Skin of body (tissue), 2 donors: ENCODE results near the gene RAB15. TPM values are rescaled to one million over a fixed set of nuclear protein-coding genes. Genes with fewer than 3 reads are reported as not detected.

Experiments used
- DNase-seq: peaks from one replicate; lab custom pipeline; 2025; lab: John Stamatoyannopoulos, UW
- total RNA-seq: library from RNA; depleted of rRNA; stranded (reverse); fragments of >200 nt; gene quantifications from one replicate; pipeline ENCODE4 v1.2.3, GENCODE V29; 2014

Gene RAB15
- 3.4 TPM for total RNA-seq

DNA sequence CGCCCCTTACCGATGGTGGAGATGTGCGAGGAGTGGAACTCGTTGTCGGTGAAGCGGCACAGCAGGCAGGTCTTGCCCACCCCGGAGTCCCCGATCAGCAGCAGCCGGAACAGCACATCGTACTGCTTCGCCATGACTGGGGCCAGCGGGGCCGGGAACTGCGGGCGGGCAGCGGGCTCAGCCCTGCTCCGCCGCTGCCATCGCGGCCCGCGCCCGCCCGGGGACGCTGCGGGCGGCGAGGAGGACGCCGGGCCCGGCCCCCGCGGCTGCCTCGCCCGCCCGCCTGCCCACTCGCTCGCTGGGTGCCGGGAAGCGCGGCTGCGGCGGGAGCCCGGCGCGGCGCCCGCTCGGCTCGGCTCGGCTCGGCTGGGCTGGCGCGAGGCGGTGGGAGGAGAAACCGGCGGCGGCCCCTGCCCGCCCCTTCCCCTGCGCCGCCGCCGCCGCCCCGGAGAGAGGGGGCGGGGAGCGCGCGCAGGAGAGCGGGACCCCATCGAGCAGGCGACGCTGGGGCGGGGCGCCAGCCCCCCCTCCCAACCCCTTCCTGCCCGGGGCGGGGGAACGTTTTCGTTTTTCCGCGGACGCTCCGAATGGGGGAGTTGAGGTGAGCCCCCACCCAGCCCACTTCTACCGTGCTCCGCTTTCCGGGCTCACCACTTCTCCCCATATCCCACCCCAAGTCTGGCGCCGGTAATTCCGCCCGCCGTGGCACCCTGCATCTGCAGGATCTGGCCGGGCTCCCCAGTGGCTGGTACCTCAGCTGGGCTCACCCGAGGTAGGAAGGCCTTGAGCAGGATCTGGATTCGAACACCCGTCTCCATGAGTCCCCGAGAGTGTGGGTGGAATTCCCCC is at the start of gene RAB15:
Gene RAB15, minus strand, starts transcription at position 394 of the 849 bp plus-strand sequence. Its CDS starts 260 bp downstream, at position 134.
- DNase-seq, result no peak

DNA sequence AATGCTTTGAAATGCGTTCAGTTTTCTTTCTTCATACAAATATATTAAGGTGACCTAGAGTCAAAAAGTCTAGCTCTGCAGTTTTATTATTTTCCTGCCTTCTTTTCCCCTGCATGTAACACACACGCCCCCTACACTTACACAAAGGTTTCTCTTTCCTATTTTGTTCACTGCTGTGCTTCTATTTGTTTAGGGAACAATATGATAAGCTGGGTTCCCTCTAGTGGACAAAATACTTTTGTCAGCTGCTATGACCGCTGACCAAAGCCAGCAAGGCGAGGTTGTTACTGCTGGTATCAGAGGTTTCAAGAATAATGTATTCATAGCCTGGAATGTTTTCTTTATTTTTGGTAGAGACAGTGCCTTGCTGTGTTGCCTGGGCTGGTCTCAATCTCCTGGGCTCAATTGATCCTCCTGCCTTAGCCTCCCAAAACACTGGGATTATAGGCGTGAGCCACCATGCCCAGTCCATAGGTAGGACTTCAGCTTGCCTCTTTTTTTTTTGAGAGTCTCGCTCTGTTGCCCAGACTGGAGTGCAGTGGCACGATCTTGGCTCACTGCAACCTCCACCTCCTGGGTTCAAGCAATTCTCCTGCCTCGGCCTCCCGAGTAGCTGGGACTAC is 47.9 kb upstream of the RAB15 start:
- peak; percentile 12 for DNase-seq

DNA sequence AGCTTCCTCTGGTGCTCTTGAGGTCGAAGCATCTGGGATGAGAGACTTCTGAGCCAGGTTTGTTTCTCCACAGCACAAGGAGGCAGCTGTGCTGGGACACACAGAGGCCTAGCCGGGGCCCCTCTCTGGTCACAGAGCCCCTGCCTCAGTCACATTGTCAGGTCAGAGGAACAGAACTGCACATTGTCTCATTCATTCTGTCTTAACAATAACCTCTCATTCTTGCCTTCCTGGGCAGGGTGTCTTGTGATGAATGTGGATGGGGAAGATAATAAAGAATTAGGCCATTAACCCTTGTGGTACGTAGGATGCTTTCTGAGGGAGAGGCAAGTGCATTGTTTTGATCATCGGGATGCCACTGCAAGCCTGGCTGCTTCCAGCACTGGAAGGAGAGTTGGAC is 44.3 kb upstream of the RAB15 start:
- no peak for DNase-seq

DNA sequence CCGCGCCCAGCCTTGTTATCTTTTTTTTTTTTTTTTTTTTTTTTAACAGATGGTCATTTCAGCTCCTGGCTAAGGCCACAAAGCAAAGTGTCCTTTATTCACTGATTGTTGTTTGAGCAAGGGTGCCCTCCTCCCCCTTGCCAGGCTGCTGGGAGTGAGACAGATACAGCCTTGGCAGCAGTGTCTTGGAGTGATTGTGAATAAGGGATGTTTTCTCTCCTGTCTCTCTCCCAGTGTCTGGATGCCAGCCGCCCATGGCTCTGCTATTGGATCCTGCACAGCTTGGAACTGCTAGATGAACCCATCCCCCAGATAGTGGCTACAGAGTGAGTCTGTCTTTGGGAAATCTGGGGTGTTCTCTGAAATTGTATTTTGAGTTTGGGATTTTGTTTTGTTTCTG is 43.3 kb upstream of the RAB15 start:
- no peak for DNase-seq

DNA sequence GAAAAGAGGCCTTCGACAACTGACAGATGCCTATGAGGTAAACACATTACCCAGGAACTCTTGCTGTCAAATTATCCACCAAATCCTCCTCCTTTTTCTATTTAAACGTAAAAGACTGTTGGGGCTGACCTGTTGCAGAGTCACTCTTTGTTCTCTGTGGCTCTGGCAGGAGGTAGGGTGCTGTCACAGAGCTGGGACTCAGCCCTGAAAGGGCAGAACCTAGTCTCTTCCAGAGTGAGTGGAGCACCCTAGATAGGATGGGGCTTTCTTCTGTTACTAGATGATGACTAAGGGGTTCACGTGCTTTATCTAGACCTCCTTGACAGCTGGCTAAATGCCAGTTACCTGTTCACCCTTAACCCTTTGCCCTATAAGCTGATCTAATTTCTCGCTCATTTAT is 40.2 kb upstream of the RAB15 start:
- DNase-seq, result no peak

DNA sequence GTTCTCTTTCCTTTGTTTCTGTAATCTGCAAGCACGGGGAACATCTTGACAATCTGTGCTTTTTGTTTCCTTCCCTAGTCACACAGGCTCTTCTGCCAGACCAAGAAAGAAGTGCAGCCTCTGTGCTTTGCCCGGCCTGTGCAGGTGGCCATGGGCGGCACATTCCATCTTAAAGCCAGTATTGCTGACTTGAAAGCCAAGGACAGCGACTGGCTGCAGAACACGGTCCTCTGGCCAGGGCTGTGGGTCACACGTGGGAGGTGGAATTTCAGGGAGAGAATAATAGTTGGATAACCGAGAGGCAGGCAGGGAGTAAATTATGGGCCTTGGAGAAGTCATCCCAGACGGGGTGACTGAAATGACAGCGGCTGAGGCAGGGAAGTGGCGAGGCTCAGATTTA is 39.4 kb upstream of the RAB15 start:
- DNase-seq, result no peak

DNA sequence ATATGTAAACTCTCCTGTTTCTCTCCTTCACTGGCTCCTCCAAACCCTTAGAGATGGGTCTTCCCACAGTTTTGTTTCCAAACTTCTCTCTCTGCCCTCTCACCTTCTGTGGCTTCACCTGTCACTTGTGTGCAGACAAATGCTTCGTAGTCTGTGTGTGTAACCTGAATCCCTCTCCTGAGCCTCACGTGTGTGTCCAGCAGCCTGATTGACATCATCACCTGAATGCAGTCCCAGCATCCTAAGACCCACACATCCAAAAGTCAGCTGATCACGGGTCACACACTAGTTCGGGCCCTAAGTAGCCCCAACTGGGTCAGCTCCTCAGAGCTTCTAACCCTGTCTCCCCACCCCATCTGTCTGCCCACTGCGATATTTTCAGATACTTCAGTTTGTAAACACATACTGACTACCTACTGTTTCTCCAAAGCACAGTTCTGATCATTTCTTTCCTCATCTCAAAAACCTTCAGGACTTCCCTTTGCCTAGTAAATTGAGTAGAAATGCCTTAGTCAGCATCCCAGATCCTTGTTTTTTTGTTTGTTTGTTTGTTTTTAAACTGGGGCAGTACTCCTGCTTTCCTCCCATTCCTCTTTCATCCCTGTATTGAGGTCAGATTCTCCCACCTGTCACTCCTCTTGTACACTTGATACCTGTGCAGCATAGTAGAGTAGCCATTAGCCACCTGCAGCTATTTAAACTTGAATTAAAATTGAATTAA is 38.2 kb upstream of the RAB15 start:
- no peak for DNase-seq

DNA sequence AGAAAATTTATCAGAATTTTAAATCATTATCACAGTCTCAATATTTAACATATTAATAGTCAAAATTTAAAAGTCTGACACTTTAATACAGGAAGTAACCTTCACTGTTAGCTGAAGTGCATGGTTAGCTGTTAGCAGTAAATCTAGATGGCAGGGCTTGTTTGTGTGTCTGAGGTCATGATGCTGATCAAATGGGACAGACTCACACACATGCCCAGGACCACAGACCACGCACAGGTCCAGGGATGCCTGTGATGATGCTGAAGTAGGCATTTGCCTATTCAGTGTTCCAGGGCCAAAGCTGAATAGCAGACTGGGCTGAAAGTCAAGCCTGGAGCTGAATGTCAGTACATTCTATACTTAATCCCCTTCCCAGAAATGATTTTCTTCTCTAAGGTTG is 35.1 kb upstream of the RAB15 start:
- DNase-seq, result no peak

DNA sequence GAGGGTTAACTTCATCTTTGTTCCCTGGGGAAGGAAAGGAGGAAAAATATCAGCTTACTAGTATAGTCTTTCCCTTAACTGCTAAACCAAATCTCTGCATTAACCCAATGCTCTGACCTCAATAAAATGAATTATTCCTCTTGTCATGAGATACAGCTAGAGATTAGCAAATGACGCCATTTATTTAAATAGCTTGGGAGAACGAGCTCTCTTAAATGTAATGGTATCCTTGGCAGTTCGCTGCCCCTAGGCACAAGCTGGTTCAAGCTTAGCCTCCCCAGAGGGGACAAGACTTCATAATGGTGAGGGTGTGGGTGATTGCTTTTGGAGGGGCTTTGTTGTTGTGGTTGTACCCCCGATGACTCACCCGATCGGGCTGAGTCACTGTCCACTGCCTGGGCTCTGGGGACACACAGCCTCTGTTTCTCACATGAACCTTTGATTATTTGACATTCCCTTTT is 34.2 kb upstream of the RAB15 start:
- DNase-seq, result no peak

DNA sequence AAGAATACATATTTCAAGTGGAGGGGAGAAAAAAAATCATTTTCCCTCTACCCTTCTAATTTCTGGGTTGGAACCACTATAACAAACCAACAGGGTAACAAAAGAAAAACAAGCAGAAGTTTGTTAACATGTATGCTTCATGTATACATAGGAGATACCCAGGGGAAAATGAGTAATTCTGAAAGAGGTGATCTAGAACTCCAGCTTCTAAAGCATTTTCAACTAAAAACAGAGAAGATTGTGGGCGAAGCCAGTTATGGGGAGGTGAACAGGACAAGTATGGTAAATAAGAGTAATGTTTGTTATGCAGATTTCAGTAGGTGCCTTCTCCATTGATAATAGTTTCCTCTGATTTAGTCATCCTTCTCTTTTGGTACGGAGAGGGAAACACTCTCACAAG is 31.3 kb upstream of the RAB15 start:
- no peak for DNase-seq

DNA sequence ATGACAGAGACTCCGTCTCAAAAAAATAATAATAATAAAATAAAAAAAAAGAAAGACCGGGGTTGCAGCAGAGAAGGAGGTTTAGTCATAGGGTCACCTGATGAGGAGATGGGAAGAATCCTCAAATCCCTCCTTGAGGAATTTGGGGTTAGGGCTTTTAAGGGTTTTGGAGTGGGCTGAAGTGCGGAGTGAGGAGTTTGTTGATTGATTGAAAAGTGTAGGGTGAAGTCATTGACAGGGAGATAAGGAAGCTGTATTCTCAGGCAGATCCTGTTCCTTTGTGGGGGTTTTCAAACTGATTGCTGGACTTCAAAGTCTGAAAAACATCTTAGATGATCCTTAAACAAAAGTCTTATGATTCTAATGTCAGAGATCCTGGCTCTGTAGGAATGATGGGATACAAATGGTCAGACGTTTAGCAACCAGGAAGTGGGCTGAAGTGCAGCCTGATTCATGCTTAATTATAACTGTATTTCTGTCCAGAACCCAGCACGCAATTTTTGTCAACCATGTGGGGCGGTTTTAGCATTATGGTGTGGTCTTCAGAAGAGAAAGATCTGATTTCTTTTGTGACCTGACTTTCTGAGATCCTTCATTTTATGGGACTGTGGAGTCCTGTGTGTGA is 30.6 kb upstream of the RAB15 start:
- no peak for DNase-seq

DNA sequence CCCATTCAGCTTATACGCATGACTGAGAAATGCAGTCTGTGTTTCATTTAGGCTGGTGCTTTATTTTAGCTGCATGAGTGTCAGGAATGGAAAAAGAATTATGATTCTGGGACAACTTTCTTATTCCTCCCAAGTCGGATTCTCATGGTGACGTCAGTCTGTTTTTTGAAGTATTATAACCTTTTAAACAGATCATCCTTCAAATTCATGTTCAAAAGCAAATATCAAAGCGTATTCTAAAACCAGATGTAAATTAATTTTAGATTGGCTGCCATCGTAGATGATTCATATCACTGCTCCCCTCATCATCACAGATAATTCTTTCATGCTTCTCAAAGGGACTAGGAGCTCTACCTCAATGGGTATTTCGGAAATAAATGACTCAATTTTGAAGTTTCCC is 29.6 kb upstream of the RAB15 start:
- no peak for DNase-seq

DNA sequence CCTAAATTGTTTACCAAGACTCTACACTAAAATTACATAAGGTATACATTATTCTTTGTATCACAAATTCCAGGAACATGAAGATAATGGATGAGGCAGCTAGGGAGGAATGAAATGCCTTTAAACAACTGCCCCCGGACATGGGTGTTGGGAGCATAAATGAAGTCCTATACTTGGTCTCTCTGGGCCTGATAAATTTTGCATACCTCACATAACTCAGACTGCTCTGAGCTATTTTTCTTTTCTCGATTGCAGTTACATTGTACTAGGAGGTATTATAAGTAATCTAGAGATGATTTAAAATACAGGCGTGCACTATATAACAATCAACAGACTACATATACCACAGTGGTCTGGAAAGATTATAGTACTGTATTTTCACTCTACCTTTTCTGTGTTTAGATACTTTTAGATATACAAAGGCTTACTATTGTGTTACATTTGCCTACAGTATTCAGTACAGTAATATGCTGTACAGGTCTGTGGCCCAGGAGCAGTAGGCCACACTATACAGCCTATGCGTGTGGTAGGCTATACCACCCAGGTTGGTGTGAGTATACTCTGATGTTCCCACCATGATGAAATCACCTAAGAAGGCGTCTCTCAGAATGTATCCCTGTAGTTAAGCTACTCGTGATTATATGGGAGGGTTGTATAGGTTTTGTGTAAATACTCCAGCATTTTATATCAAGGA is 28.9 kb upstream of the RAB15 start:
- no peak for DNase-seq

DNA sequence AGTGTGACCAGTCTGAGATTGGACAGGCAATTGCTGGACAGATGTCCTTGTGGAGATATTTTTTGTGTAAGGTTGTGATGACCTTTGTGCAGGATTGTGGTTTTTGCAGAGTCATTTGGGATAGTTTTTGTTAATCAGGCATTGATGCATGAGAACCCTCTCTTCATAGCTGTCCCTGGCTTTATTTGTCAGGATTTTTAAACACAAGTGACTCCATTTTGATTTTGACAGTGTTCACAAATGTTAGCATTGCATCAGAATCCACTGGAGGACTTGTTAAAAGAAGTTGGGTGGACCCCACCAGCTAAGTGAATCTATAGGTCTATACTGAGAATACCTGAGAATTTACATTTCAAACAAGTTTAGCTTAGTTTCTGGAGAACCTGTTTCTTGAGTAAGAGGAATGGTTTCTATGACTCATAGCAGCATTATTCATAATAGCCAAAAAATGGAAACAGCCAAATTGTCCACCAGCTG is 26.4 kb upstream of the RAB15 start:
- DNase-seq, result no peak

DNA sequence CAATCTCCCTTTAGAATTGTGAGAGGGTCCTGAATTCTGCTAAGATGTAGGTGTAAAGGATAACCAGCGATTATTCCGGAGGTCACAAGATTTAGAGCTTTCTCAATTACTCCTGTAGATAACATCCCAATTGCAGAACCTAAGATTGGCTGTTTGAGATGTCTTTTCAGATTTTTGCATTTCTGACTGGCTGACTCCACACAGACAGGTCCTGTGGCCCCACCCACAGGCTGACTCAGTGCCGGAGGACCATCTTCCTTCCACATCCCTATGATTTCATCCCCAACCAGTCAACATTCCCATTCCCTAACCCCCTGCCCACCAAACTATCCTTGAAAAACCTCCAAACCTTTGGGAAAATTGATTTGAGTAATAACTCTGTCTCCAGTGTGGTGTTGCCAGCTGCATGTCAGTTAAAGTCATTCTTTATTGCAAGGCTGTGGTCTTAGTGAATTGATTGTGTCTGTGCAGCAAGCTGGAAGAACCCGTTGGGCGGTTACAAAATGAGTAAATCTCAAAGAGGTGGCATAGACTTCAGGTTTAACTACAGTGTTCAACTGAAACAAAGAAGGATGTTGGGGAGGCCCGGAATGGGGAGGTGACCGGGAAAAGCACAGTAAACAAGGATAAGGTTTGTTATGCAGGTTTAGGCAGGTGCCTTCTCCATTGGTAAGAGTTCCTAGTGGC is 25.1 kb upstream of the RAB15 start:
- no peak for DNase-seq

DNA sequence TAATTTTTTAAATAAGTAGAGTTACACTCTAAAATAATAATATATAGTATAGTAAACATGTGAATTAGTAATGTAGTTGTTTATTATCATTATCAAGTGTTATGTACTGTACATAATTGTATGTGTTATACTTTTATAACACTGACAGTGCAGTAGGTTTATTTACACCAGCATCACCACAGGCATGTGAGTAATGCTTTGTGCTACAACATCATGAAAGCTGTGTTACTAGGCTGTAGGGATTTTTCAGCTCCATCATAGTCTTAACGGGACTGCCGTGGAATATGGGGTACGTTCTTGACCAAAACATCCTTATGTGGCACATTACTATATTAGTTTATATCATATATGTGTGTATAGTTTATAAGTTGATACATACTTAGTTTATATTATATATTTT is 23.2 kb upstream of the RAB15 start:
- DNase-seq, result no peak

DNA sequence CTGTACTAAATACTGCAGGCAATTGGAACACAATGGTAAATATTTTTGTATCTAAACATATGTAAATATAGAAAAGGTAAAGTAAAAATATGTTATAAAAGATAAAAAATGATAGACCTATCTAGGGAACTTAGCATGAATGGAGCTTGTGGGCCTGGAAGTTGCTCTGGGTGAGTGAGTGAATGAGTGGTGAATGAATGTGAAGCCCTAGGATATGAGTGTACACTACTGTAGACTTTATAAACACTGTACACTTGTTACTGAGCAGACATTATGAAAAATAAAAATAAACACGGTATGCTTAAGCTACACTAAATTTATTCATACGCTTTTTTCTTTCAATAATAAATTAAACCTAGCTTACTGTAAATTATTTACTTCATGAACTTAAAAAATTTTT is 22.4 kb upstream of the RAB15 start:
- no peak for DNase-seq

DNA sequence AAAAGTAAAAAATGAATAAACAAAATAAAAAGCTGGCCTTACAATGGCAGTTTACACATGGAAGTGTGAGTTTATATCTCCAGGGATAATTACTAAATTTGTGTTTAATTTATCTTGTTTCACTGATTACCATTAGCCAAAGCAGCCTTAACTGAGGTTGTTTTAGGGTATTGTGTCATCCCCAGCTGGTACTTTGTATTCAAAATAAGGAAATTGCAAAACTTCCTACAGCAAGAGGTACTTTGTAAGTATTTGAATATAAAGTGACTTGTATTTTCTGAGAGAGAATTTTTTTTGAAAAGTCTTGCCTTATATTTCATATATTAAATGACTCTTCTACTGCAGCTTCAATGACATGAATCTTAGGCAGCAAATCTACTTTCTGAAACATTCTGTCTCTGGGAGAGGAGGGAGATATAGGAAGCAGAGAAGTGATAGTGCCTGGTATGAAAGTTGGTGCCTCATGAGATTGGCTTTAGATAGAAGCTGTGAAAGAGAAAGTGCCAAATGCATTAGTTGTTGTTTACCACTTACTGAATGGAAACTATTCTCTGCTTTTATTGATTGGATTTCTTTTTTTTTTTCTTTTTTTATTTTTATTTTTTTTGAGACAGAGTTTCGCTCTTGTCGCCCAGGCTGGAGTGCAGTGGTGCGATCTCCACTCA is 21.3 kb upstream of the RAB15 start:
- DNase-seq, result no peak

DNA sequence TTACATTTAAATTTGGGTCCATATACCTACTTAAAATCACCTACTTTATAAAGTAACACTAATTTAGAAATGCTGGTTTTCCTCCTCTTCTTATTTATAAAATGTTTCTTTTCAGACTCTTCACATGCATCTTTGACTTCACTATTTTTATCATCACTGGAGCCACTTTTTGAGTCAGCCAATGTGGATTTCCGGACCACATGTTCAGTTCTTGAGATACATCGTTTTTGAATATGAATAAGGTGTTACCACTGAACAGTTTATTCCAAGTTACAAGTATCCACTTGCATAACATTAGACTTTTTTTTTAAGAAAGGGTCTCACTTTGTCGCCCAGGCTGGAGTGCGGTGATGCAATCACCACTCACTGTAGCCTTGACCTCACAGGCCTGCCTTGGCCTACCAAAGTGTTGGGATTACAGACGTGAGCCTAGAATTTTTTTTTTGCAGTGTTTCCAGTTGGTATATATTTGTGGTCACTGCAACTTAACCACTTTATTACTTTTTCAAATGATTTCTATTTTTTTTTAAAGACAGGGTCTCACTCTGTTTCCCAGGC is 20.3 kb upstream of the RAB15 start:
- no peak for DNase-seq

DNA sequence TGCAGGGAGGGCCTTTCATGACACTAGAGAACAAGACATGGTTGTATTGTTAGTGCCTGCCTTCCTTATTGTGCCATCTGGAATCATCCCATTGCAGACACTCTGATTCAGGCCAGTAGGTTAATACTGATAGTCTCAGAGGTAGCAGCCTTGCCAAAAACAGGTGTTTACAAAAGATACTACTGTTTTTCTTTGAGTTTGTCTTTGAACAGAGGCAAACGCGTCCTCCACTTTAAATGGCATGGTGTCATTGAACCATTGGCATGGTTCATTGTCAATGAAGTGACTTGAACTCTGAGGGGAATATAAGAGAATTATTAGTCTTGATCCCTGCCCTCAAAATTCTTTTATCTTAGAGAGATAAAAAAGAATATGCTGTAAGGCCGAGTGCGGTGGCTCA is 18.8 kb upstream of the RAB15 start:
- no peak for DNase-seq
